ENCODE results near the gene RAD17.
"Not testable (repeated sequence)": the region's sequence is repeated elsewhere in the genome, so short reads cannot be mapped to it uniquely, and the experiment has no call there.

Gene RAD17

DNA sequence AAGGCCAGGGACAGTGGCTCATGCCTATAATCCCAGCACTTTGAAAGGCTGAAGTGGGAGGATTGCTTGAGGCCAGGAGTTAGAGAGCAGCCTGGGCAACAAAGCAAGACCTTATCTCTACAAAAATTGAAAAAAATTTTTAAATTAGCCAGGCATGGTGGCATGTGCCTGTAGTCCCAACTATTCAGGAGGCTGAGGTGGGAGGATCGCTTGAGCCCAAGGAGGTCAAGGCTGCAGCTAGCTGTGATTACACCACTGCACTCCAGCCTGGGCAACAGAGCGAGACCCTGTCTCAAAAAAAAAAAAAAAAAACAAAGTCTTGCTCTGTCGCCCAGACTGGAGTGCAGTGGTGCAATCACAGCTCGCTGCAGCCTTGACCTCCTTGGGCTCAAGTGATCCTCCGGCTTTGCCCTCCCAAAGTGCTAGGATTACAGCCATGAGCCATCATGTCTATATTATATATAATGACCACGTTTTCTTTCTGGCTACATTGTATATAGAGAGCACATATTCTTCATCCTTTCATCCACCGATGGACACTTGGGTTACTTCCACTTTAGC is 85.9 kb downstream of the RAD17 start:
- H3K9me3 ChIP-seq (ENCODE audit: control insufficient read depth, low read length); DNase-seq; H3K27ac ChIP-seq (ENCODE audit: insufficient read depth, low read length, poor library complexity, severe bottlenecking); H3K27me3 ChIP-seq (replicated peaks; ENCODE audit: control insufficient read depth, insufficient read depth, low read length, poor library complexity, severe bottlenecking); H3K36me3 ChIP-seq (ENCODE audit: control insufficient read depth, insufficient read depth, low read length); H3K4me3 ChIP-seq (ENCODE audit: insufficient read depth, low read depth, low read length, poor library complexity, severe bottlenecking); H3K4me1 ChIP-seq (ENCODE audit: control insufficient read depth, insufficient read depth, low read length, poor library complexity, severe bottlenecking): not testable (repeated sequence)

DNA sequence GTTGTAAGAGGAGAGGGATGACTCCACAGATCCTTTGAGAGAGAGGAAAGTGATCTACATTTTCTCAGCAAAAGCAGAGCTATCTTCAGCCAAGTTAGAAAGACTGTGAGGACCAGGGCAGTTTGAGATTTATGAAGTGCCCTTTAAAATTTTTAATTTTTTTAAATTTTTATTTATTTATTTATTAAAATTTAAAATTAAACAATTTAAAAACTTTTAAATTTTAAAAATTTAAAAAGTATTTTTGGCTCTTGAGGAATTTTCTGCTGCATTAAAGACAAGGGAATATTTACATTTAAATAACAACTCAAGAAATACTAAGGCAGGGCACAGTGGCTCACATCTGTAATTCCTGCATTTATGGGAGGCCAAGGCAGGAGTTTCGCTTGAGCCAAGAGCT is 92.6 kb downstream of the RAD17 start:
- Histone ChIP-seq H3K27me3 (replicated peaks; ENCODE audit: control insufficient read depth, insufficient read depth, low read length, poor library complexity, severe bottlenecking) (no peaks in the 10 kb centered on the region), H3K4me1 (ENCODE audit: control insufficient read depth, insufficient read depth, low read length, poor library complexity, severe bottlenecking) (no peaks in the 10 kb centered on the region), H3K4me3 (ENCODE audit: insufficient read depth, low read depth, low read length, poor library complexity, severe bottlenecking) (no peak overlapping the region), H3K36me3 (ENCODE audit: control insufficient read depth, insufficient read depth, low read length) (no peaks in the 10 kb centered on the region), H3K27ac (ENCODE audit: insufficient read depth, low read length, poor library complexity, severe bottlenecking) (no peak overlapping the region), H3K9me3 (ENCODE audit: control insufficient read depth, low read length) (no peaks in the 10 kb centered on the region)
- DNase-seq: no peak
